H1 (cell line): ENCODE results near the gene CIT. TPM values are rescaled to one million over a fixed set of nuclear protein-coding genes. Genes with fewer than 3 reads are reported as not detected.

Experiments
- BACH1 ChIP-seq: IDR thresholded peaks from 2 replicates; pipeline ENCODE4 v1.6.1; 2012; ENCODE audit warnings: low read length, improper control_type of control experiment
- BCL11A ChIP-seq, 2 experiments: IDR thresholded peaks; one replicate each; pipeline ENCODE4 v1.6.1; 2011; ENCODE audit warnings: low read depth in 2 of 2, low read length in 2 of 2, mild to moderate bottlenecking in 2 of 2
- BRCA1 ChIP-seq: IDR thresholded peaks from 2 replicates; pipeline ENCODE4 v1.6.1; 2012; ENCODE audit warnings: low read depth, low read length, improper control_type of control experiment
- CHD2 ChIP-seq: IDR thresholded peaks from 2 replicates; pipeline ENCODE4 v1.6.1; 2012; ENCODE audit warnings: low read length, improper control_type of control experiment
- CTBP2 ChIP-seq: IDR thresholded peaks from 2 replicates; pipeline ENCODE4 v1.7.0; 2011; ENCODE audit warnings: borderline replicate concordance, mild to moderate bottlenecking, moderate library complexity, mixed read lengths, low read length; ENCODE audit not compliant: insufficient read depth, insufficient read length
- HDAC2 ChIP-seq, 2 experiments: fragments of 300-600 bp in 1 of 2; sonication (generic) in 1 of 2; IDR thresholded peaks; 2 replicates each; pipeline ENCODE4 v1.6.1; 2011 to 2012; ENCODE audit warnings: low read depth in 2 of 2, low read length in 2 of 2, mild to moderate bottlenecking in 2 of 2, moderate library complexity in 2 of 2, borderline replicate concordance in 1 of 2, inconsistent platforms in 1 of 2
- JUND ChIP-seq: IDR thresholded peaks from 2 replicates; pipeline ENCODE4 v1.6.1; 2011; ENCODE audit warnings: mild to moderate bottlenecking, improper control_type of control experiment, low read length
- KDM1A ChIP-seq: fragments of 200-600, 300-600 bp; sonication (generic); IDR thresholded peaks from 2 replicates; pipeline ENCODE4 v1.7.1; 2016; ENCODE audit warnings: mild to moderate bottlenecking, low read length, borderline replicate concordance
- KDM4A ChIP-seq: IDR thresholded peaks from one replicate; pipeline ENCODE4 v1.7.1; 2012; ENCODE audit warnings: low read depth, mild to moderate bottlenecking, moderate library complexity, low read length, inconsistent platforms; ENCODE audit not compliant: severe bottlenecking
- MAFK ChIP-seq: IDR thresholded peaks from 2 replicates; pipeline ENCODE4 v1.6.1; 2012; ENCODE audit warnings: low read depth, mild to moderate bottlenecking, improper control_type of control experiment, low read length
- NANOG ChIP-seq: IDR thresholded peaks from 2 replicates; pipeline ENCODE4 v1.6.1; 2011; ENCODE audit warnings: low read length, low read depth, mild to moderate bottlenecking, inconsistent platforms; ENCODE audit not compliant: insufficient read depth, poor library complexity, severe bottlenecking
- PHF8 ChIP-seq: fragments of 200-600 bp; sonication (generic); conservative IDR thresholded peaks from 2 replicates; pipeline ENCODE4 v1.7.1; 2012; ENCODE audit warnings: low read depth, mild to moderate bottlenecking, inconsistent platforms, low read length, moderate library complexity
- POLR2A ChIP-seq, 2 experiments: IDR thresholded peaks; 1 replicate in 1 of 2; 2 replicates in 1 of 2; pipeline ENCODE4 v1.6.1; 2011; ENCODE audit warnings: low read depth in 2 of 2, low read length in 2 of 2, mild to moderate bottlenecking in 2 of 2; ENCODE audit errors: control extremely low read depth in 1 of 2
- SIN3A ChIP-seq, 2 experiments: IDR thresholded peaks in 1 of 2; conservative IDR thresholded peaks in 1 of 2; 2 replicates each; pipeline ENCODE4 v1.6.1; 2011 to 2012; ENCODE audit warnings: low read length in 2 of 2, improper control_type of control experiment in 1 of 2, low read depth in 1 of 2, mild to moderate bottlenecking in 1 of 2
- SP2 ChIP-seq: IDR thresholded peaks from 2 replicates; pipeline ENCODE4 v1.6.1; 2012; ENCODE audit warnings: mild to moderate bottlenecking, low read length, inconsistent platforms
- TAF1 ChIP-seq: IDR thresholded peaks from 2 replicates; pipeline ENCODE4 v1.6.1; 2011; ENCODE audit warnings: mild to moderate bottlenecking, low read depth, low read length
- TCF12 ChIP-seq: IDR thresholded peaks from 2 replicates; pipeline ENCODE4 v1.6.1; 2011; ENCODE audit warnings: low read depth, mild to moderate bottlenecking, low read length
- polyA plus RNA-seq, 7 experiments: library from polyadenylated mRNA; depleted of rRNA in 3 of 7; stranded (reverse) in 5 of 7; unstranded in 2 of 7; fragments of >200 nt in 5 of 7; fragments of 200-250 nt in 2 of 7; gene quantifications; 1 replicate in 5 of 7; 2 replicates in 1 of 7; 4 replicates in 1 of 7; pipeline versions ENCODE4 v1.2.1 to v1.2.3, GENCODE V29; 2011 to 2013; ENCODE audit warnings: missing spikeins in 2 of 7, mixed read lengths in 2 of 7
- total RNA-seq: library from RNA; stranded (reverse); fragmentation: NEBNext Ultra II Directional; extraction: Animal tissue kit (Norgen Biotek cat#: 25700); gene quantifications from 2 replicates; pipeline ENCODE4 v1.2.1, GENCODE V29; 2021
- TF ChIP-seq, protein P1 (sequence below): IDR thresholded peaks from 2 replicates; pipeline ENCODE4 v1.6.1; 2012; ENCODE audit warnings: inconsistent platforms
- TF ChIP-seq, protein P2 (sequence below): IDR thresholded peaks from 2 replicates; pipeline ENCODE4 v1.6.1; 2012; ENCODE audit warnings: low read length, inconsistent platforms

CIT gene
- total and polyA plus RNA-seq, 2 of the 8 experiments (the other 6 are each of a cell fraction or from before 2014, with no cell fraction given): 17.1 to 60.9 TPM

DNA sequence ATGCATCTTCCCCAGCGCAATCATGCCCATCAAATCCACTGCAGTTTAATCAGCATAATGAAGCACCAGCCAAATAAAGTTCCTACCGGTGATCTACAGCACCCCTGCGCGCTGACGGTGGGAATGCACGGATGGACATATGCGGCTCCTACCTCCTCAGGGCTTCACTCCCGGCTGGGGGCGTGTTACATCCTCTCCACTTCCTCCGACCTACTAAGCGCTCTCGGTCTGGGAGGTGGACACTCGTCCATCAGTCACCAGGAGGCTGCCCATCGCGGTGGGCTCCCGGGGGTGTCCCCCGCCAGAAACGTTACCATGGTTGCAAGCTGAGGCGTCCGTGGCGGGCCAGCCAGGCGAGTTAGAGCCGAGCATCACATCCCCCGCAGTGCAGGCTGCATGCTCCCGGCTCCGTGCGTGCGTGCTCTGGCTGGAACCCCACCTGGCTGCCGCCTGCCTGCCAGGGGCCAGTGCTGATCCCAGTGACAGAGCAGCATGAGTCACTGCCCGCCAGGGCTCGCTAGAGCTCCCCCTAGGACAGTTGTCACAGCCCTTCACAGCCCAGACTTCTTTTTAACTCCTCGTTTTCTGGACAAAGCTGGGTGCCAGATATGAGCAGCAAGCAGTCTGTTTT is 73.0 kb downstream of the CIT start (continued):
- TF ChIP-seq MAFK: peak; percentile 22; the same call in 1 of the 2 replicates
- TF ChIP-seq SP2: no peak
- no peak for TF ChIP-seq POLR2A (IDR thresholded peaks at IDR 0.05; ENCODE audit: control extremely low read depth in 1 of 2, low read depth in 2 of 2, low read length in 2 of 2)
- peak; percentile 95 for TF ChIP-seq JUND
- TF ChIP-seq SIN3A (conservative IDR thresholded peaks at IDR 0.05 in 1 of 2, IDR thresholded peaks at IDR 0.05 in 1 of 2; ENCODE audit: low read depth in 1 of 2, low read length in 2 of 2): peak; percentile 93 to 95; a peak in 3 of 4 replicates
- no peak for TF ChIP-seq PHF8
- 0 out of 4 replicates have a peak, but pooled peaks have one; percentile 33 to 62 for TF ChIP-seq HDAC2 (IDR thresholded peaks at IDR 0.05; ENCODE audit: borderline replicate concordance in 1 of 2, low read depth in 2 of 2, low read length in 2 of 2)
- TF ChIP-seq TAF1: no peak
- TF ChIP-seq NANOG: no peak
- TF ChIP-seq, protein P1, sequence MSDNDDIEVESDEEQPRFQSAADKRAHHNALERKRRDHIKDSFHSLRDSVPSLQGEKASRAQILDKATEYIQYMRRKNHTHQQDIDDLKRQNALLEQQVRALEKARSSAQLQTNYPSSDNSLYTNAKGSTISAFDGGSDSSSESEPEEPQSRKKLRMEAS: peak; percentile 91
- peak; percentile 58 for TF ChIP-seq BACH1
- TF ChIP-seq CTBP2: peak; percentile 29
- TF ChIP-seq CHD2: 0 out of 2 replicates have a peak, but pooled peaks have one; percentile 9
- TF ChIP-seq BRCA1: no peak
- TF ChIP-seq, protein P2, sequence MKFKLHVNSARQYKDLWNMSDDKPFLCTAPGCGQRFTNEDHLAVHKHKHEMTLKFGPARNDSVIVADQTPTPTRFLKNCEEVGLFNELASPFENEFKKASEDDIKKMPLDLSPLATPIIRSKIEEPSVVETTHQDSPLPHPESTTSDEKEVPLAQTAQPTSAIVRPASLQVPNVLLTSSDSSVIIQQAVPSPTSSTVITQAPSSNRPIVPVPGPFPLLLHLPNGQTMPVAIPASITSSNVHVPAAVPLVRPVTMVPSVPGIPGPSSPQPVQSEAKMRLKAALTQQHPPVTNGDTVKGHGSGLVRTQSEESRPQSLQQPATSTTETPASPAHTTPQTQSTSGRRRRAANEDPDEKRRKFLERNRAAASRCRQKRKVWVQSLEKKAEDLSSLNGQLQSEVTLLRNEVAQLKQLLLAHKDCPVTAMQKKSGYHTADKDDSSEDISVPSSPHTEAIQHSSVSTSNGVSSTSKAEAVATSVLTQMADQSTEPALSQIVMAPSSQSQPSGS: no peak
- no peak for TF ChIP-seq KDM1A
- 0 out of 2 replicates have a peak, but pooled peaks have one; percentile 38 for TF ChIP-seq TCF12
- no peak for TF ChIP-seq BCL11A (IDR thresholded peaks at IDR 0.05; ENCODE audit: low read depth in 2 of 2, low read length in 2 of 2)
- TF ChIP-seq KDM4A: no peak
